Erythroblast (primary cell): Measurements from ENCODE around the gene RNASE7.

Source experiments
- GATA1 ChIP-seq: IDR thresholded peaks from 2 replicates; pipeline ENCODE4 v1.6.1; 2011; ENCODE audit warnings: low read depth, mild to moderate bottlenecking, control low read depth, low read length, moderate library complexity
- POLR2A ChIP-seq: IDR thresholded peaks from 2 replicates; pipeline ENCODE4 v1.6.1; 2011; ENCODE audit warnings: mild to moderate bottlenecking, low read length

GRCh38 chr14:21018781-21019180, 23.4 kb upstream of the RNASE7 start:
- TF ChIP-seq POLR2A (no peak), GATA1 (no peak)
